ENCODE results near the gene IL36G.

Gene IL36G

DNA sequence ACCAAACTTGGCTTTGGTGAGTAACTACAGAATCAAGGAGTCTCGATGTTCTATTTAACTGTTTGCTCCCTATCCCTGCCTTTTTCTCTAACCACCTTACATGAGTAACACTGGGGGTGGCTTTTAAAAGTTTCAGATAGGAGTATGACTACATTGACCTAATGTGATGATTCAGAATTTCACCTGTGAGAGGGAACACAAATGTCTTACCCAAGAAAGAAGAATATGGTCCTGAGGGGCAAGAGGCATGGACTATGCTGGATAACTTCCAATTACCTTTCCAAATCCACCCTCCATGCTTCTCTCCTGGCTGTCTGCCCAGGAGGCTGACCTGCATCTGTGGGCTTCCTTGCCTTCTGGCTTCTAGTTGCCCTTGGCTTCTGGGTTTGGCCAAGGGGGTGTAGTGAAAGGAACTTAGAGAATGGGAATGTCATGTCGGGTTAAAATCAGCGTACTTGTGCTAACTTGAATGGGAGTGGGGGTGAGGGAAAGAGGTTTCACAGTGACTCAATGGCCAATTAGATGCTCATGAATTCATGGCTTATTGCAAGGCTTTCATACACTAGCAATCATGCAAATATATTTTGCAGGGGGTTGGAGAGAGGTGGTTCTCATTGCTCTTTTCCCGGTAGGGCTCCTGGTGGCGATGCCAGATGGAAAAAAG is 5.3 kb upstream of the IL36G start:
- no peak for DNase-seq (ENCODE audit: low spot score)

DNA sequence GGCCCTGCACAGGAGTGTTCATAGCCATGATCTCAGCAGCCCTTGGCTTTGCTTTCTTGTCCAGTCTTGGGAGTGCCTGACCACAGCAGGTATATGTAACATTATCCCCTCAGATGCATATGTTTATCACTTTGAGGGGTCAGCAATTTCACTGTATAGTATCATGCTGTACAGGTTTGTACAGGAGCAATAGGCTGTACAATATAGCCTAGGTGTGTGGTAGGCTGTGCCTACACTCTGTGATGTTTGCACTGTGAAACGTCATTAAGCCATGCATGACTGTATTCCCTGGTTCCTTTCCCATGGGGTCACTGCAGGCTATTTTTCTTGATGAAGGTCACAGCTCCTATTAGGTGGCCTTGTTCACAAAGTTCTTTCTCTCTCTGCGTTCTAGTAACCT is 4.7 kb upstream of the IL36G start:
- DNase-seq (ENCODE audit: low spot score): no peak

DNA sequence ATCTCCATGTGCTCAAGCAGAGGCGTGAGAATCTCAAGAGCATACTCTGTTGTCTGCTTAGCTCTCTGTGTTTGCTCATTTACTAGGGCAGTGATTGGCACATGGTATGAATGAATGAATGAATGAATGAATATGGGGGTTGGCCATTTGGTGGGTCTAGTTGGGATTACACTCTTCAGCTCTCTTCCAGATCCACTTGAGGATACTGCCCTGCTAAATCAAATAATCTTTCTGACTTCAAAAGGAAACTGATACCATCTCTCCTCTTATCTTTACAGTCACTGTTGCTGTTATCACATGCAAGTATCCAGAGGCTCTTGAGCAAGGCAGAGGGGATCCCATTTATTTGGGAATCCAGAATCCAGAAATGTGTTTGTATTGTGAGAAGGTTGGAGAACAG is 1.9 kb downstream of the IL36G start:
- no peak for DNase-seq (ENCODE audit: low spot score)

DNA sequence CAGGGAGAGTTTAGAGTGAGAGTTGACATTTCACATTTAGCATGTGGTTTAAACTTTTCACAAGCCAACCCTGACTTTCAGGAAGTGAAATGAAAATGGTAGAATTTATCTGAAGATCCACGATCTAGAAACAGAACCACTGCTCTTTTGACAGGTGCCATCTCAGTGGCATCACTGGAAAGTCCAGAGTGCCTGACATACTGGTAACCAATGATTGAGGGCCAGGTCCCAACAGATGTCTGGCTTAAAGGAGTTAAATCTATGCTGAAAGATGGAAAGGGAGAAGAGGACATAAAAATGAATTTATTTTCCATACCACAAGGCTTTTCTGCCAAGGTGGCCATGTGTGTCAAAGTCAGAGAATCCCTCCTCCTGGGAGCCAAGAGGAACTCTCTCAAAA is 2.7 kb downstream of the IL36G start:
- no peak for DNase-seq (ENCODE audit: low spot score)

DNA sequence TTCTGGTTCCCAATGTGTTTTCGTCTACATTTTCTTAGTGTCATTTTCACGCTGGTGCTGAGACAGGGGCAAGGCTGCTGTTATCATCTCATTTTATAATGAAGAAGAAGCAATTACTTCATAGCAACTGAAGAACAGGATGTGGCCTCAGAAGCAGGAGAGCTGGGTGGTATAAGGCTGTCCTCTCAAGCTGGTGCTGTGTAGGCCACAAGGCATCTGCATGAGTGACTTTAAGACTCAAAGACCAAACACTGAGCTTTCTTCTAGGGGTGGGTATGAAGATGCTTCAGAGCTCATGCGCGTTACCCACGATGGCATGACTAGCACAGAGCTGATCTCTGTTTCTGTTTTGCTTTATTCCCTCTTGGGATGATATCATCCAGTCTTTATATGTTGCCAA is 7.3 kb downstream of the IL36G start:
- no peak for DNase-seq (ENCODE audit: low spot score)

DNA sequence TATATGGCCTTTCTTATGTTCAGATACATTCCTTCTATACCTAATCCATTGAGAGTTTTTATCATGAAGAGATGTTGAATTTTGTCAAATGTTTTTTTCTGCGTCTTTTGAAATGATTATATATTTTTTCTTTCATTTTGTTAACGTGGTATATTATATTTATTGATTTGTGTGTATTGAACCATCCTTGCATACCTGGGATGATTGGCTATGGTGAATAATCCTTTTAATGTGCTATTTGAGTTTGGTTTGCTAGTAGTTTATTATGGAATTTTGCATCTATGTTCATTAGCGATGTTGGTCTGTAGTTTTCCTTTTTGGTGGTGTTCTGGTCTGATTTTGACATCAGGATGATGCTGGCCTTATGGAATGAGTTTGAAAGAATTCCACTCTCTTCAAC is 11.8 kb downstream of the IL36G start:
- DNase-seq (ENCODE audit: low spot score): no peak

DNA sequence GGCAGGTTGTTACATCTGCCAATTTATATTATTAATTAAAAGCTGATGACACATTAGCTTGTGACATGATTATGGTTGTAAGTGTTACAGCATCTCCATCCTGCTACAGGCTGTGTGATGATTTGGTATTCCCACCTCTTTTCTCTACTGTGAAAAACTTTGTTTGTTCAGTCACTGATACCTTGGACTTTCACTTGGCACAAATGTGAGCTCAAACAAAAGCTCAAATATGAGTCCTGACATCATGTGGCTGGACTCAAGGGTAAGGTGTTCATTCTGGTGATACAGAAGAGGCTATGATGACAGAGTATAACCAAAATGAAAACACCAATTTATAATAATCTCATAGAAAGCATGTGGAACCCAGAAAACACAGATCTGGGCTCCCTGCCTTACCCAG is 16.0 kb downstream of the IL36G start:
- DNase-seq (ENCODE audit: low spot score): no peak

DNA sequence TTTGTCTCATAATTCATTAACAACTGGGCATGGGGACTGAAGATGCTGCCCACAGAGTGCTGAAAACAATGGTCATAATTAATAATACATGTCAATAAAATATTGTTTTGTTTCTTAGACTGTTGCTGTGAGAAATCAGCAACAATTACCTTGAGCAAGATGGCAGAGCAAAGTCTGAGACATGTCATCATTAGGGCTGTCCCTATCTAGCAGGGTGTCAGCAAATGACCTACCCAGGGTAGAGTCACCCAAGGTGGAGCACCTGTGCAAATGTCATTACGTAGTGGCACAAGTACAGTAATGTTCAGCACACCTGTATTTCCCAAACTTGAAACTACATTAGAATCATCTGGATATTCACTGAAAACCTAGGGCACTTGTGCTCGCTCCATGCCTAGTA is 16.8 kb downstream of the IL36G start:
- DNase-seq (ENCODE audit: low spot score): no peak

DNA sequence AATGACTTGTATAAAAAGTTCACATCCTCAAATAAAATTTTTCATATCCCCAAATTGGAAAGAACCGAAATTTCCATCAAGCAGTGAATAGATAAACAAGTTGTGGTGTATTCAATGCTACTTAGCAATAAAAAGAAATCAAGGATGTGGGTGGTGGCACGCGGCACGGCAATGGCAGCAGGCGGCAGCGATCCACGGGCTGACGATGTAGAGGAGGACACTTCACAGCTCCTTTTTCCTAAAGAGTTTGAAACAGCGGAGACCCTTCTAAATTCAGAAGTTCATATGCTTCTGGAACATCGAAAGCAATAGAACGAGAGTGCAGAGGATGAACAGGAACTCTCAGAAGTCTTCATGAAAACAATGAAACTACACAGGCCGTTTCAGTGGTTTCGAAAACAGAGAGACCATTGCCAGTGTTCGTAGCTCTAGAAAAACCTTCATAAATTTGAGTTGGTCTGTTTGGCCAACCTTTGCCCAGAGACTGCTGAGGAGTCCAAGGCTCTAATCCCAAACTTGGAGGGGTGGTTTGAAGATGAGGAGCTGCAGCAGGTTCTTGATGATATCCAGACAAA is 17.6 kb downstream of the IL36G start:
- no peak for DNase-seq (ENCODE audit: low spot score)

DNA sequence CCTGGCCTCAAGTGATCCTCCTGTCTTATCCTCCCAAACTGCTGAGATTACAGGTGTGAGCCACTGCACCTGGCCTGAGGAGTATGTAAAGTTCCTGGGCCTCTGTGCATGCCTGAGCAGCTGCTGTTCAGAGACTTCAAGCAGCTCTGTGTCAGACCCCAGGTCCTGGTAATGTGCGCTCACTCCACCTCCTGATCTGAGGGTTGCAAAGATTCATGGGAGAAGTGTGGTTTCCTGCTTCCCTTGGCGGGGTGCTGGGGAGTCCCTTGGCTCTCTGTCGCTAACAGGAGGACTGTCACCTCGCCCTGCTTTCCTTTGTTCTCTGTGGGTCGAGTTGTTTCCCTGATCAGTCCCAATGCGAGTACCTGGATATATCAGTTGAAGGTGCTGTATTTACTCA is 18.8 kb downstream of the IL36G start:
- DNase-seq (ENCODE audit: low spot score): no peak

DNA sequence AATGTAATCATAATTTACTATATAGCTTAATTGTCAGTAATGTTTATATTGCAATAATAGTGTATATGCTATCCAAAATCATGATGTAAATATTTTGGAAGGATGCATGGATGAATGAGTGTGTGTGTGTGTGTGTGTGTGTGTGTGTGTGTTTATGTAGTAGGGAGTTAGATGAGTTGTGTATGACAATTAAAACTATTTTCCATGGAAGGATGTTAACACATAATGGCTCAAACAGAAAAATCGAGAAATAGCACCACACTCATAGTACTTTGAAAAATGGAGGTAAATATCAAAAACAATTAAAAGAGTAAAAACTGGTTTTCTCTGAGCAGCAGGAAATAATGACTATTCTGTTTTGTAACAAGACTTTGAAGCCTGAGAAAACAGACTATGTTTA is 19.3 kb downstream of the IL36G start:
- no peak for DNase-seq (ENCODE audit: low spot score)

DNA sequence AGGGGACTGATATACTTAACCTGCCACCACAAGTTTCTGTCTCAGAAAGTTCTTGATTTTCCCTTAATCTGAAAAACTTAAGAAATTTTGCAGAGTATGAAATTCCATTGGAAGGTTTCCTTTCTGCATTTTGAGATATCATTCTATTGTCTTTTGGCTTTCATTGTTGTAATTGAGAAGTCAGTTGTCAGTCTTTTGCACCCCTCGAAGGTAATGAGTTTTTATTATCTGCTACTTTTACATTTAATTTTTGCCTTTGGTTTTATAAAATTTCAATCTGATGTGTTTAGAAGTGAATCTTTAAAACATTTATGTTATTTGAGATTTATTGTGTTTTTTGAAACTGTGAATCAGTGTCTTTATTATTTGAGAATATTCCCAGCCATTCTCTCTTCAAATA is 22.6 kb downstream of the IL36G start:
- DNase-seq (ENCODE audit: low spot score): no peak

DNA sequence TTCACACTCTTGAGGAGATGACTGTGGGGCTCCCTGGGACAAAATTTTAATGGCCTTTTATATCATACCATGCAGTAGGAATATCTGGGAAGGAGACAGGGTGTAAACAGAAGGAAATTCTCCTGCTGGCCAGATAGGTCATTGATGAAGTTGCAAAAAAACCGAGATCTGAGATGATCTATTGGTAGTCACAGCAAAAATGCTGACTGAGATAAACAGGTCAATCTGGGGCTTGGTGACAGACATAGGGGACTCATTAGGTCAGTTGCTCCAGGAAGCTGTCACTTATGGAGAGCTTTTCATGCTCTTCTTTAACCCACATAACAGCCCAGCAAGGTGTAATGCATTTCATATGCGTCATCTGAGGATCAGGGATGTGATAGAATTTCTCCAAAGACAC is 24.9 kb downstream of the IL36G start:
- DNase-seq (ENCODE audit: low spot score): no peak

DNA sequence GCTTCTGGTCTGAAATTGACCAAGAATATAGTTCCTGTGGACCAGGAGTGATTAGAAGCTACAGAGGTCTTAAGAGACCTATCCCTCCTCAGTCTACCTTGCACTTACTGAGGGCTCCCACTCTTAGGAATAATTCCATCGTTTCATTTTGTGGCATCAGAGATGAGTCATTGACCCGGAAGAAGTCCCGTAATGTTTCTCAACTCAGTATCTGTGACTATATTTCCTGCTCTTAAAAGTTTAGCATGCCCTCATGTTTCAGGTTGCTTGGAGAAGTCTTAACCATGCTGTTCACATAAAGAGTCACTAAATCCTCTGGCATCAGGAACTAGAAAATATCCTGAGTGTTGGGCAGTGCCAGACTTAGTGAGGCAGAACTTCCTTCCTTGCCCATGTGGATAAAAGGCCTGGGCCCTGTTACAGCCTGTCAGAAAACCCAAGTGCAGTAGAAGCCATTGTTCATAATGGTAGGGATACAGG is 27.3 kb downstream of the IL36G start, which contains the start of gene IL36A:
Gene IL36A, plus strand, starts transcription at position 430 of the 480 bp plus-strand sequence. CDS start 413 bp downstream, outside the sequence.
- DNase-seq (ENCODE audit: low spot score): no peak

DNA sequence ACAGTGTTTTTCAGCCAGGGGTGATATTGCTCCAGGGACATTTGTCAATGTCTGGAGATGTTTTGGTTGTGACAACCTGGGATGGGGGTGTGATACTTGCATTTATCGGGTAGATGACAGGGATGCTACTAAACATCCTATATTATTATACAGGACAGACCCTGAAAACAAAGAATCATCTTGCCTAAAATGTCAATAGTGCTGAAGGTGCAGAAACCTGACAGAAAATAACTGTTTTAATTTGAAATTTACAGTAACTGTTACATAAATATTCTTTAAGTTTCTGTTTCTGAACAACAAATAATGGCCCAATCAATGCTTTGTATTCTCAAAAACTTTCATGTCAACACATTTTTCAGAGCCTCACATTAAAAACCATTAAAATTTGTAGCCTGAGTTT is 29.4 kb downstream of the IL36G start:
- DNase-seq (ENCODE audit: low spot score): no peak

DNA sequence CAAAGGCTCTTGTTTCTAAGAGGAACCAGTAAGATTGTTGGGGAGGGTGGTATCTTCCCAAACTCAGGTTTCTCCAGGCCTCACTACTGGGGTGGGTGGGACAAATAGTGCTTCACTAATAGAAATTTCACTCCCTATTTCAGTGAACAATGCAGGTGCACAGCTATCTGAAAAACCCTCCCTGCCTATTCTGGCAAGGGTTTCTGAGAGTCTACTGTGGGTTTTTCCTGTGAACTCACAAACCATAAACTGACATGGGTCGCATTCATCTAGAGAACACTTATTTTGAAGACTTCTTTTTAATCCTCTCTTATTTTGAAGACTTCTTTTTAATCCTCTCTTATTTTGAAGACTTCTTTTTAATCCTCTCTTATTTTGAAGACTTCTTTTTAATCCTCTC is 31.8 kb downstream of the IL36G start:
- DNase-seq (ENCODE audit: low spot score): no peak

DNA sequence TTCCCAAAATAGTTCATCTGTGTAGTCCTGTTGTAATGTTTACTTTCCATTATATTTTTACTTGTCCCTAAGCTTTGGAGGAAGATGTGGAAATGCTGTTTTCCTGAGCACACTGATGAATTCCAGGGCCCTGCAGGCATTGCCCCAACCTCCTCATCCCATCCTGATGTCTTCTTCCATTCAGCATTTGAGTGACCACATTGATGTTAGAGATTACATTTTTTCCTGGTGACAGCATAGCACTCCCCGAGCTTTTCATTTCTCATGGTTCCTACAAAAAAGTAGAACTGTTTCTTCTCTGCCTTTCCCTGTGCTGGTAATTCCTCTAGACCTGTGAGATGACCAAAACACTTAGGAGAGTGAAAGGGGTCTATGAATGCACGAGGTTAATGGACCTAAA is 32.3 kb downstream of the IL36G start:
- no peak for DNase-seq (ENCODE audit: low spot score)

DNA sequence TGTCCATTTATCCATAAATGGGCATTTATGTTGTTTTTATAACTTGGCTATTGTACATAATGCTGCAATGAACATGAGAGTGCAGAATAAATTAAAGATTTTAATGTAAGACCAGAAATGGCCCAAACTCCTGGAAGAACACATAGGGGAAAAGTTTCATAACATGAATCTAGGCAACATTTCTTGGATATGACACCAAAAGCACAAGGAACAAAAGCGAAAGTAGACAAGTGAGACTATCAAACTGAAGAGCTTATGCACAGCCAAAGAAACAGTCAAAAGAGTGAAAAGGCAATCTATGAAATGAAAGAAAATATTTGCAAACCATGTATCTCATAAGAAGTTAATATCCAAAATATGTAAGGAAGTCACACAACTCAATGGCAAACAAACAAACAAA is 33.3 kb downstream of the IL36G start:
- no peak for DNase-seq (ENCODE audit: low spot score)

DNA sequence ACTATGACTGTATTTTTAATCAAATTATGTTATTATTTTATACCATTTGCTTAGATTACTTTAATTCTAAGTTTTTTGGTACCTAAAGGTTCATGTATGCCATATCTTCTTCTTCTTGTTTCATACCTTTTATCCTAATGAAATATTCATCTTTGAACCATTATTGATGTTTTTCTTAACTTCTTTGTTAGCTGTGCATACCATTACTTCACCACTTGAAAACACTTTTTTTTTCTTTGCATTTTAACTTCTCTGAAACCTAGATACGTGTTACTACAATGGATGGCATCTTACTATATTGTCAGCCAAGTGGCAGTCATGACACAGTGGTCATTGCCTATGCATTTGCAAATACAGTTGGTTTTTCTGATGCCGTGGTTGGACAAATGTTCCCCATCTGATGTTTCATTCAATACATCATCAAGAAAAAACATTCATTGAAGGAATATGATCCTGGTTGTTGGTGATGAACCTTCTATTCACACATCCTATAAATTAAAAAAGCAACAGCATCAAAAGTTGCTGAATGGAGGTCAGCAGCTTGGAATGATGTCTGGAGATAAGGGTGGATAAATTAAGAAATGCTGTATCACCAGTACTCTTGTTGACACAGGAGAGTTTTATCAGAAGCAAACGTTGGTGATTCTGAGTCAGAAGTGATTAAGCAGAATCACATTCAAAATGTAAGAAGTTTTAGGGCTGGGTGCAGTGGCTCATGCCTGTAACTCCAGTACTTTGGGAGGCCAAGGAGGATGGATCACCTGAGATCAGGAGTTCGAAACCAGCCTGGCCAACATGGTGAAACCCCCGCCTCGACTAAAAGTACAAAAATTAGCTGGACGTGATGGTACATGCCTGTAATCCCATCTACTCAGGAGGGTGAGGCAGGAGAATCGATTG is 34.9 kb downstream of the IL36G start:
- DNase-seq (ENCODE audit: low spot score): peak; percentile 65

DNA sequence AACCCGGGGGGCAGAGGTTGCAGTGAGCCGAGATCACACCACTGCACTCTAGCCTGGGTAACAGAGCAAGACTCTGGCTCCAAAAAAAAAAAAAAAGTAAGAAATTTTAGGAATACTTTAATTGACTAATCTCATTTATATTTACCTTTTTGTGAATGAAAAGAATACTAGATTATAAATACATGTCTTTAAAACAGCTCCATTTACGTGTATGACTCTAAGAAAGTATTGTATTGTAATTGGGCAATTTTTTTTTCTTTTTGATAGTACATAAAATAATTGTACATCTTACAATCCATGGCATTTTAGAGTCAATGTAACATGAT is 35.5 kb downstream of the IL36G start:
- no peak for DNase-seq (ENCODE audit: low spot score)

DNA sequence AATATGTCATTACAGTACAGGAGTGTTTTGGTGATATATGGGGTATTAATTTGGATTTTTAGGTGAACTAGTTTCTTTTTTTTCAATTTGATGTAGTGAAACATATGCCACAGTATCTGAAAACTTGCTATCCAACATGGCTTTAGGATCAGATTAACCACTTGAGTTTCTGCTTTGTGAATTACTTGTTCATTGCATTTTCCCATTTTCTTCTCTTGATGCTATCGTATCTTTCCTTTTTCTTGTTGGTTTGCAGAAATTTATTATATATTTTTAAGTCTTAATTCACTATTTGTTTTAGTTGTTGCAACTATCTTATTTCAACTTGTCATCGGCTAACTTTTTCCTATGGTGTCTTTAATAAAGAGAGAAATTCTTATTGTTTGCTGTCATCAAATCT is 36.3 kb downstream of the IL36G start:
- DNase-seq (ENCODE audit: low spot score): no peak

DNA sequence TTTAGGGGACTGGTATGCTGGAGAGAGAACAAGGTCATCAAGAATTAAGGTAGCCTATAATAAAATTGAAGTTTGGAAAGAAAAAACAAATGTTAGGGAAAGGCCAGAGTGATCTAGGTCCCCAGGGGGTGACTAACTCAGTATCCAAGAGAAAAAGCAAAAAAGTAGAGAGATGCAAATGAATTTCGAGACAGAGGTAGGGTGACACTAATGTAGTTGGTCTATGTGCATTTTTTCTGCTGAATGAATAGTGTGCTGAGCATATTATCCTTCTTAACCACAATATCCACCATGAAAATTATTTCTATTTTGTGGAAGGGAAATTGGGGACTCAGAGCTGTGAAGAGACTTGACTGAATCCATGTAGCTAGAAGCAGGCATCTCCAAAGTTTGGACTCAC is 37.2 kb downstream of the IL36G start:
- no peak for DNase-seq (ENCODE audit: low spot score)

DNA sequence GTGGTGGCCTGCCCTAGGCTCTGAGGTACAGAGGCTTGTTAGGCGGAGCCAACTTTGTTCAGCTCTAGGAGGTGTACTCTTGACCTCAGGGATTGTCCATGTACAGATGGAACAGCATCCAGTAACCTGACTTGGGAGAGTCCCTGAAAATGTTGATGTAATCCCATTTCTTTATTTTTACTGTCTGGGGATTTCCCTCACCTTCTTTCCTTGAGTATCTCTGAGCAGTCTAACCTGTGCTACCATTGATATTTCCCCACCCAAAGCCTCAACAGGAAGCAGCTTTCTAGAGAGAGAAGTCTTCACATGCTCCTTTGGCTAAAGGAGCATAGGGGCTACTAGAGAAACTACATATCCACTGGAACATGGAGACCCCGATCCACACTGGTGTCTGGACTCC is 37.8 kb downstream of the IL36G start:
- no peak for DNase-seq (ENCODE audit: low spot score)

Measured in hematopoietic multipotent progenitor cell treated with erythropoietin and hydrocortisone succinate and interleukin-3 and kit ligand, for 15 days (in vitro differentiated cells).